B cell (primary cell): ENCODE data around the gene CALM1. TPM values are rescaled to one million over a fixed set of nuclear protein-coding genes. Genes with fewer than 3 reads are reported as not detected.
A peak's percentile ranks its signal among the peaks of the same experiment; 100 is the strongest.

Experiments
- ATAC-seq: fragments of 200-7000 bp; cut with Tn5 transposase; one replicate; pipeline ENCODE4 v1.10.0; 2021; ENCODE audit warnings: low read depth, mild to moderate bottlenecking, moderate number of reproducible peaks, moderate library complexity
- CTCF ChIA-PET: fragments of 350-600 bp; sonication (Branson Sonifier 250); formaldehyde crosslinking; loops from one replicate; lab custom pipeline; 2021; ENCODE audit warnings: antibody characterized with exemption, inconsistent platforms; lab: Charles Lee
- POLR2A ChIA-PET: fragments of 350-600 bp; sonication (Branson Sonifier 250); formaldehyde crosslinking; loops from one replicate; lab custom pipeline; 2021; ENCODE audit warnings: antibody characterized with exemption; lab: Charles Lee
- DNase-seq: peaks from one replicate; pipeline ENCODE4 v3.0.0; 2013
- H2AFZ ChIP-seq: 2 replicates; pipeline ENCODE4 v1.6.1; 2012; ENCODE audit warnings: mild to moderate bottlenecking, low read depth, low read length; ENCODE audit not compliant: insufficient read depth, poor library complexity, severe bottlenecking
- H3K27ac ChIP-seq, 2 donors: 1 replicate in 1 of 2; 2 replicates in 1 of 2; pipeline ENCODE4 v1.5.1; 2012 to 2013; ENCODE audit warnings: low read length in 2 of 2, mild to moderate bottlenecking in 2 of 2, moderate library complexity in 1 of 2
- H3K27me3 ChIP-seq, 4 experiments: fragments of 200-600 bp in 1 of 4; sonication (generic) in 1 of 4; replicated peaks in 1 of 4; 1 replicate in 2 of 4; 2 replicates in 2 of 4; pipeline versions ENCODE4 v1.6.1 to v1.7.0; 2013 to 2016; ENCODE audit warnings: low read length in 3 of 4, mild to moderate bottlenecking in 2 of 4, mixed read lengths in 1 of 4, moderate library complexity in 1 of 4; ENCODE audit not compliant: insufficient read depth in 4 of 4, control insufficient read depth in 3 of 4; ENCODE audit errors: control extremely low read depth in 1 of 4
- H3K36me3 ChIP-seq, 2 experiments: replicated peaks in 1 of 2; 1 replicate in 1 of 2; 2 replicates in 1 of 2; pipeline versions ENCODE4 v1.6.1 to v1.7.1; 2013; ENCODE audit warnings: low read length in 1 of 2; ENCODE audit not compliant: insufficient read depth in 2 of 2, control insufficient read depth in 1 of 2; ENCODE audit errors: control extremely low read depth in 1 of 2, extremely low read depth in 1 of 2
- H3K4me1 ChIP-seq, 2 donors: fragments of 200-600 bp in 1 of 2; sonication (generic) in 1 of 2; 1 replicate in 1 of 2; 2 replicates in 1 of 2; pipeline versions ENCODE4 v1.5.1 to v1.6.1; 2013 to 2017; ENCODE audit warnings: low read length in 2 of 2; ENCODE audit not compliant: control insufficient read depth in 2 of 2, insufficient read depth in 2 of 2
- H3K4me2 ChIP-seq: replicated peaks from 2 replicates; pipeline ENCODE3; 2012; ENCODE audit warnings: mild to moderate bottlenecking, low read depth, low read length; ENCODE audit not compliant: poor library complexity, severe bottlenecking
- H3K4me3 ChIP-seq, 5 experiments: fragments of 200-600 bp in 1 of 5; sonication (generic) in 1 of 5; 1 replicate in 3 of 5; 2 replicates in 2 of 5; pipeline versions ENCODE4 v1.5.1 to v1.7.0; 2011 to 2016; ENCODE audit warnings: low read length in 4 of 5, mild to moderate bottlenecking in 4 of 5, low read depth in 2 of 5, control low read depth in 1 of 5, moderate library complexity in 1 of 5; ENCODE audit not compliant: insufficient read depth in 1 of 5; ENCODE audit errors: control extremely low read depth in 1 of 5, extremely low read depth in 1 of 5
- H3K79me2 ChIP-seq: fragments of 200-600 bp; sonication (generic); one replicate; pipeline ENCODE4 v1.6.0; 2016; ENCODE audit warnings: low read length; ENCODE audit not compliant: control insufficient read depth, insufficient read depth
- H3K9ac ChIP-seq: fragments of 200-600 bp; sonication (generic); 2 replicates; pipeline ENCODE4 v1.6.1; 2017; ENCODE audit warnings: mild to moderate bottlenecking, low read length, moderate library complexity
- H3K9me3 ChIP-seq, 3 donors: one replicate each; pipeline versions ENCODE4 v1.6.1 to v1.7.1; 2013; ENCODE audit warnings: low read length in 2 of 3; ENCODE audit not compliant: control insufficient read depth in 2 of 3, insufficient read depth in 1 of 3; ENCODE audit errors: control extremely low read depth in 1 of 3
- H4K20me1 ChIP-seq: 2 replicates; pipeline ENCODE4 v1.6.0; 2012; ENCODE audit warnings: mild to moderate bottlenecking, low read length; ENCODE audit not compliant: insufficient read depth, control insufficient read depth, poor library complexity, severe bottlenecking
- H3K27ac Mint-ChIP-seq: one replicate; pipeline ENCODE4 v1.8.0; 2021; ENCODE audit warnings: mixed read lengths
- H3K27me3 Mint-ChIP-seq: one replicate; pipeline ENCODE4 v1.8.0; 2021; ENCODE audit warnings: mixed read lengths
- H3K4me1 Mint-ChIP-seq: one replicate; pipeline ENCODE4 v1.8.0; 2021; ENCODE audit warnings: mixed read lengths
- H3K4me3 Mint-ChIP-seq: one replicate; pipeline ENCODE4 v1.8.0; 2021; ENCODE audit warnings: mixed read lengths
- H3K9me3 Mint-ChIP-seq: one replicate; pipeline ENCODE4 v1.8.0; 2022; ENCODE audit warnings: mixed read lengths; ENCODE audit not compliant: insufficient read depth
- CTCF ChIP-seq: fragments of 200-600 bp; IDR thresholded peaks from one replicate; pipeline ENCODE4 v1.8.0; 2022; ENCODE audit warnings: antibody characterized with exemption, mild to moderate bottlenecking
- EZH2 ChIP-seq: IDR thresholded peaks from 2 replicates; pipeline ENCODE4 v1.6.1; 2012; ENCODE audit warnings: borderline replicate concordance, low read depth, mild to moderate bottlenecking, moderate library complexity, low read length; ENCODE audit not compliant: insufficient read depth, poor library complexity, severe bottlenecking
- WGBS: methylation state at CpG from one replicate; pipeline ENCODE4 v1.1.5; 2013; ENCODE audit warnings: missing lambda C conversion rate; ENCODE audit not compliant: insufficient coverage; 5-methylcytosine and 5-hydroxymethylcytosine counted together
- intact Hi-C: fragments of 100-400 bp; cut with micrococcal nuclease; formaldehyde crosslinking; loops from one replicate; pipeline ENCODE4 v1.10.0; 2022
- polyA plus RNA-seq: library from polyadenylated mRNA; depleted of rRNA; stranded (reverse); fragments of >200 nt; gene quantifications from 2 replicates; pipeline ENCODE4 v1.2.3, GENCODE V29; 2012
- total RNA-seq, 2 donors: library from RNA; stranded (reverse); fragments of 120-200 nt in 1 of 2; gene quantifications; 1 replicate in 1 of 2; 2 replicates in 1 of 2; pipeline versions ENCODE4 v1.2.3 to v1.2.4, GENCODE V29; 2013 to 2022

CALM1 gene
- total and polyA plus RNA-seq, 2 donors (not counting 1 experiment from before 2014, with no cell fraction given), result 264 to 267 TPM

DNA sequence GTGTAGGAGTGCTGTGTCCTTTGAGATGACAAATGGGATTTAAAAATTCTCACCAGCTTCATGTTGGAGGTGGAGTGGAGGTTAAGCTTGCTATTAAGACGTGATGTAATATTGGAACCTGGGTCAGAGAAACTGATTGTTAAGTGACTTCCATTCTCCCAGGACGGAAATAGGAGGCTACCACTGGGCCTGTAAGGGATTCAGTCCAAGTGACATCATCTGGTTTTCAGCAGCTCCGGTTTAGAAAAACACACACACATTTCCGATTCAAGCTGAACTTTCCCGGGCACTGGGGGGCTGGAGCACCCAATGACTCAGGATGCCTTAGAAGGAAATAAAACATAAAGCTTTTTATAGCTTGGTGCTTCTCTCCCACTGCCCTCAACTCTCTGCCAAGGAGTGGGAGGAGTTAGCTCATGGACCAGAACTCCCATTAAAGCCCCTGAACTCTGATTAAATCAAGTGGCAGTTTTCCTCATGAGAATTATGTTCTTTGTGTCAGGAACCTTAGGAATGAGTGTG, 12.4 kb downstream of the CALM1 start:
- H3K4me1 ChIP-seq, result no peaks in the 10 kb centered on the region
- H3K9ac ChIP-seq, result no peak overlapping the region
- no peak for TF ChIP-seq CTCF
- TF ChIP-seq EZH2, result no peak
- H3K9me3 ChIP-seq, result no peaks in the 10 kb centered on the region
- DNase-seq (no peak), ATAC-seq (no peak)
- no peak overlapping the region for H3K4me3 ChIP-seq
- Mint-ChIP-seq H3K27me3 (no peaks in the 10 kb centered on the region), H3K27ac (no peak overlapping the region), H3K9me3 (no peaks in the 10 kb centered on the region), H3K4me1 (no peaks in the 10 kb centered on the region), H3K4me3 (no peak overlapping the region)
- intact Hi-C loops, result no loop called here
- H3K79me2 ChIP-seq, result no peaks in the 10 kb centered on the region
- no peak overlapping the region for H2AFZ ChIP-seq
- peaks cover 23% of the 10 kb centered on the region for H4K20me1 ChIP-seq
- WGBS, result 93% methylated on average over 2 of the region's 5 CpGs
- H3K4me2 ChIP-seq, result no peak overlapping the region
- H3K27me3 ChIP-seq, result no peaks in the 10 kb centered on the region
- H3K27ac ChIP-seq, result peak overlapping the region in 1 of 2 donors; percentile 52
- H3K36me3 ChIP-seq, result peaks cover 5 to 45% of the 10 kb centered on the region in 2 experiments
- ChIA-PET CTCF (interaction anchor here (1.9 kb wide), 1 partner anchor 10 kb away, joined by 8 read pairs; no protein-coding TSS in a partner anchor), POLR2A (interaction anchor here (0.6 kb wide), 1 partner anchor 21 kb away, joined by 3 read pairs; no protein-coding TSS in a partner anchor)

GRCh38 chr14:90412058-90412457, 15.2 kb downstream of the CALM1 start:
- no peaks in the 10 kb centered on the region for H3K4me1 ChIP-seq
- CTCF ChIA-PET, result no interaction called here
- TF ChIP-seq CTCF (no peak), EZH2 (no peak)
- Mint-ChIP-seq H3K9me3 (no peaks in the 10 kb centered on the region), H3K4me1 (no peaks in the 10 kb centered on the region), H3K4me3 (no peak overlapping the region), H3K27ac (no peak overlapping the region), H3K27me3 (no peaks in the 10 kb centered on the region)
- no peaks in the 10 kb centered on the region for H4K20me1 ChIP-seq
- no peak overlapping the region for H2AFZ ChIP-seq
- H3K36me3 ChIP-seq, result peaks cover 4 to 18% of the 10 kb centered on the region in 2 experiments
- H3K9me3 ChIP-seq, result no peaks in the 10 kb centered on the region
- intact Hi-C loops, result no loop called here
- no peak overlapping the region for H3K4me2 ChIP-seq
- ATAC-seq (no peak), DNase-seq (no peak)
- POLR2A ChIA-PET, result no interaction called here
- no CpG with 5 or more reads among the region's 2 CpGs for WGBS
- H3K27me3 ChIP-seq, result no peaks in the 10 kb centered on the region
- no peak overlapping the region for H3K9ac ChIP-seq
- H3K4me3 ChIP-seq, result no peak overlapping the region
- H3K79me2 ChIP-seq, result no peaks in the 10 kb centered on the region
- no peak overlapping the region for H3K27ac ChIP-seq
